Lower leg skin (tissue), 4 donors: Measurements from ENCODE around the gene HMBS. TPM values are rescaled to one million over a fixed set of nuclear protein-coding genes. Genes with fewer than 3 reads are reported as not detected.
A peak's percentile ranks its signal among the peaks of the same experiment; 100 is the strongest.
"Not testable (repeated sequence)": the region's sequence is repeated elsewhere in the genome, so short reads cannot be mapped to it uniquely, and the experiment has no call there.

ENCODE experiments used
- DNase-seq, 2 donors: peaks; one replicate each; pipeline ENCODE4 v3.0.0-alpha.2; 2019; ENCODE audit warnings: low spot score in 2 of 2
- H3K4me3 ChIP-seq: fragments of 200-600 bp; sonication (generic); 2 replicates; pipeline ENCODE4 v1.5.1; 2017; ENCODE audit warnings: mild to moderate bottlenecking, low read depth; ENCODE audit not compliant: poor library complexity, severe bottlenecking
- POLR2A ChIP-seq, 2 donors: fragments of 450-650 bp; IDR thresholded peaks; one replicate each; pipeline ENCODE4 v1.6.1; 2016 to 2017; ENCODE audit warnings: antibody characterized with exemption in 2 of 2, mild to moderate bottlenecking in 1 of 2, moderate library complexity in 1 of 2
- WGBS, 2 donors: methylation state at CpG; one replicate each; pipeline ENCODE4 v1.1.5; 2018; 5-methylcytosine and 5-hydroxymethylcytosine counted together
- intact Hi-C: fragments of 100-400 bp; cut with DNase I; formaldehyde crosslinking; loops from one replicate; pipeline ENCODE4 v1.15.0; 2023; ENCODE audit warnings: low total_unique reads
- total RNA-seq, 4 donors: library from RNA; depleted of rRNA; stranded (reverse); fragments of >200 nt; gene quantifications; one replicate each; pipeline ENCODE4 v1.1.0, GENCODE V29; 2016
- TF ChIP-seq, protein P1 (sequence below), 3 donors: fragments of 450-650 bp; IDR thresholded peaks; one replicate each; pipeline ENCODE4 v1.5.1; 2016; ENCODE audit warnings: antibody characterized with exemption in 3 of 3, mild to moderate bottlenecking in 3 of 3, moderate library complexity in 2 of 3

HMBS gene
- total RNA-seq, 4 donors from 2014 or later = 8.8 to 11.9 (median 11.1) TPM

DNA sequence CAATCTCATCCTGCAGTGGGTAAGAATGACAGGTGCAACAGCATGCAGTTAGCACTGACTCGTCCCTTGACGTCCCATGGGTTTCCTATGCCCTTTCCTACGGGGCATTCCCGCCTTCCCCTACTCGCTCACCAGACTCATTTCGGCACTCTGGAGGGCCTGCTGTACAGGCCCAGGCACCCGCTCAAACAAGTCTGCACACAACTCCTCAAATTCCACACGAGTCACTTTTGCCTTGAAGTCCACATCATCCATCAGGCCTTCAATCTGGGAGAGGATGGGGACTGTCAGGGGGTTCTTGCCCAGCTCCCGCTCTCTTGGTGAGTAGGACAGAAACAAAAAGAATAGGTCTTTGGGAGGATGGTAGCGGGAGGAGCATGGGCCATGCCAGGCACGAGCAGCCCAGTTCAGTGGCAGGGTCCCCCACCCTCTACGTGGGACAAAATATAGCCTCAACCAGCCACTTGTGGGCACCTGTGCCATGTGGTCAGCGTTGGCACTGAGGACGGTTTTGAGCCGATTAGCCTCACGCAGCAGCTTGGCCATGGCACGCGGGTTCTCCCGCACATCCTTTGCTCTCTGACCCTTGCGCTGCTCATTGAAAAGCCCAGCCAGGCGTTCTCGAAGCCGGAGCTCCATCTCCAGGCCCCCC, 32.4 kb upstream of the HMBS start:
- DNase-seq = no peak
- H3K4me3 ChIP-seq = no peak overlapping the region
- intact Hi-C loops = no loop called here
- WGBS, 2 donors = 85 to 92% methylated on average over 23 of the region's 23 CpGs
- TF ChIP-seq, protein P1, sequence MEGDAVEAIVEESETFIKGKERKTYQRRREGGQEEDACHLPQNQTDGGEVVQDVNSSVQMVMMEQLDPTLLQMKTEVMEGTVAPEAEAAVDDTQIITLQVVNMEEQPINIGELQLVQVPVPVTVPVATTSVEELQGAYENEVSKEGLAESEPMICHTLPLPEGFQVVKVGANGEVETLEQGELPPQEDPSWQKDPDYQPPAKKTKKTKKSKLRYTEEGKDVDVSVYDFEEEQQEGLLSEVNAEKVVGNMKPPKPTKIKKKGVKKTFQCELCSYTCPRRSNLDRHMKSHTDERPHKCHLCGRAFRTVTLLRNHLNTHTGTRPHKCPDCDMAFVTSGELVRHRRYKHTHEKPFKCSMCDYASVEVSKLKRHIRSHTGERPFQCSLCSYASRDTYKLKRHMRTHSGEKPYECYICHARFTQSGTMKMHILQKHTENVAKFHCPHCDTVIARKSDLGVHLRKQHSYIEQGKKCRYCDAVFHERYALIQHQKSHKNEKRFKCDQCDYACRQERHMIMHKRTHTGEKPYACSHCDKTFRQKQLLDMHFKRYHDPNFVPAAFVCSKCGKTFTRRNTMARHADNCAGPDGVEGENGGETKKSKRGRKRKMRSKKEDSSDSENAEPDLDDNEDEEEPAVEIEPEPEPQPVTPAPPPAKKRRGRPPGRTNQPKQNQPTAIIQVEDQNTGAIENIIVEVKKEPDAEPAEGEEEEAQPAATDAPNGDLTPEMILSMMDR (IDR thresholded peaks at IDR 0.05) = no peak
- no peak for TF ChIP-seq POLR2A (IDR thresholded peaks at IDR 0.05)

DNA sequence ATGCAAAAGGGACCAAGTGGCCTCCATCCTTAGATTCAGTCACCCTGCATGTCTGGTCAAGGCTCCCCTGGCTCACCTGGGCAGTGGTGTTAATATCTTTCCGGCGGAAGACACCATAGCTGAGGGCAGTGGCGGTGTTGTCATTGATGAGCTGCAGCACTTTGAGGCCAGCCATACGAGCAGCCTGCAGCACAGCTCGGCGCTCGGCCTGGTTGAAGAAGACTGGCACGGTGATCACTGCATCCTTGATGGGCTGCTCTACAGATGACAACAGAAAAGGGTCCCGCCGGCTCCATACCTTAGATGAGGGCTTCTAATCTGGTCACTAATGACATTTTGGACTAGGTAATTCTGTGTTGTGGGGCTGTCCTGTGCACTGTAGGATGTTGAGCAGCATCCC, 30.3 kb upstream of the HMBS start:
- WGBS, 2 donors = 91 to 95% methylated on average over 9 to 10 of the region's 10 CpGs
- TF ChIP-seq, protein P1 (IDR thresholded peaks at IDR 0.05) = no peak
- no peak for TF ChIP-seq POLR2A (IDR thresholded peaks at IDR 0.05)
- no peak for DNase-seq
- H3K4me3 ChIP-seq = no peak overlapping the region
- intact Hi-C loops = no loop called here

DNA sequence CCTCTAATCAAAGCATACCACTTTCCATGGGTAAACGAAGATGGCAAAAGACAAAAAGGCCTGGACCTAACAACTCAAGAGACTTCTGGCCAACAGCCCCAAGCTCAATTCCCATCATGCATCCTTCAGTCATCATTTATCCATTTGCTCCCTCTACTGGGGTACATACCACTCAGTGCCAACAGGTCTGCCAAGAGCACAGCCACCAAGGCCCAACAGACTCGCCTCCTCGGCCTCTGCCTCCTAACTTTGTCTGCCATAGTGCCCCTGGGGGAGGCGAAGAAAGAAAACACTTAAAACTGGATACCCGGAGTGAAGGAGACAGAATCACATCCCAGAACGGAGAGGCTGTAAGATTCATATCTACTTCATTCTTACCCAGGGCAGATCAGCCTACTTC, 28.8 kb upstream of the HMBS start:
- 46 to 47% methylated on average over 6 of the region's 6 CpGs for WGBS, 2 donors
- peak overlapping the region; percentile 75 for H3K4me3 ChIP-seq
- TF ChIP-seq, protein P1 (IDR thresholded peaks at IDR 0.05) = no peak
- no peak for TF ChIP-seq POLR2A (IDR thresholded peaks at IDR 0.05)
- no peak for DNase-seq
- intact Hi-C loops = no loop called here

DNA sequence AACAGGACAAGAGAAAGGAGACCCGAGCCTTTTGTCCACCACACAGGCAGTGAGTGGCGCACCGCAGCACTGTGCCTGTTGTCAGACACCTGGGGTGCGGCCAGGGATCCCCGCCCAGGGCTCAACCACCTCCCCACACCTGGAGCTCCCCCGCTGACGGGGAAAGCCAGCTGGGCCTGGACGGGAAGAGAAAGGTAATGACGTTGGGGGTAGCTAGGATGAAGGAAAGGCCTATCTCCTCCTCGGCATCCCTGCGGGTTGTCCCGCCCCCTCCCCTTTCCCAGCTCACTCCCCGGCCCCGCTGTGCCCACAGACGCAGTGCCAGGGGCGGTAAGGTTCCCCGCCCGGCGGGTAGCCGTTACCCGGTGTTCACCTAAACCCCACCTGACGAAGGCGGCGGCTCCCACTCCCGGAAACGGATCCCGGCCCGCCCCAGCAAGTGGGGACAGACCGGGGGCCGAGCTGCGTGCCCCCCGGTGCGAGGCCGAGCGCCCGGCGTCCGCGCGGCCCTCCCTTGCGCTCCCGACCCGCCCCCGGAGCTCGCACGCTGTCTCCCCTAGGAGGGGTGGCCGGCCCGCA, 28.2 kb upstream of the HMBS start:
- H3K4me3 ChIP-seq = peak overlapping the region; percentile 75
- 0 to 1% methylated on average over 23 to 35 of the region's 48 CpGs for WGBS, 2 donors
- intact Hi-C loops = no loop called here
- no peak for TF ChIP-seq POLR2A (IDR thresholded peaks at IDR 0.05)
- TF ChIP-seq, protein P1 (IDR thresholded peaks at IDR 0.05) = no peak
- DNase-seq = peak; percentile 24 to 90

DNA sequence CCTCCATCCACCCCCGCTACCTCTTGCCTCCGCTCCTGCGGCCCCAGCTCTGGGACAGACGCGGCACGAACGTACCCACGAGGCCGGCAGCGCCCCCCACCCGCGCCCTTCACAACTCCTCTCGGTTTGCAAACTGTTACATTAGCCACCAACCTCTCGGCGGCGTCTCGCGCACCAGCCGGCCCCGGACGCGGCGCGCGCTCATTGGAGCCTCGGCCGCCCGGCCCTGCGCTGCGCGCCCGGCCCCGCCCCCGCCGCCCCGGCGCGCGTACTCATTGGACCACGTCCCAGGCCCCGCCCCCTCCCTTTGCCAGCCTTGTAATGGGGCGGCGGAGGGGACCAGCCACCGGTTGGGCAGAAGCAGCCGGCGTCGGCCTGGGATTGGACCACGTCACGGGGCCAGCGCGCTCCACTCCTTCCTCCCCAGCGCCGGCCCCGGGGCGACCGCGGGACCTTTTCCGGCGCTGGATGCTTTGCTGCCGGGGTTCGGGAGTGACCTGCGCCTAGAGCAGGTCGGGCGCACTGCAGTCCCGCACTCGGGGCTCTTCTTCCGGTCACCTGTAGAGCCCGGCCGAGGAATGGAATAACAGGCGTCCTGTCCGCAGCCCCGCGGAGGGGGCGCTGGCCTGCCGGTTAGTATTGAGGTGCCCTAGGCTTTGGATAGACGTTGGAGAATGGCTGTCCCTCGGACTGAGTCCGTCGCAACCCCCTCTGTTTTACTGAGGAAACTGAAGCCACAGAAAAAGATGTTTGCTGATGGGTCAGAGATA, 27.5 kb upstream of the HMBS start, which contains the start of gene HYOU1:
Gene HYOU1 (minus strand): TSS at position 206 of the 770 bp plus-strand sequence. CDS start 1,045 bp downstream, outside the sequence.
- 0% methylated on average over 26 to 46 of the region's 79 CpGs for WGBS, 2 donors
- intact Hi-C loops = no loop called here
- TF ChIP-seq, protein P1 (IDR thresholded peaks at IDR 0.05) = peak in 1 of 3 donors; percentile 10
- TF ChIP-seq POLR2A (IDR thresholded peaks at IDR 0.05) = no peak
- DNase-seq = peak; percentile 96 to 99
- H3K4me3 ChIP-seq = peak within 1 kb of the TSS; percentile 75

DNA sequence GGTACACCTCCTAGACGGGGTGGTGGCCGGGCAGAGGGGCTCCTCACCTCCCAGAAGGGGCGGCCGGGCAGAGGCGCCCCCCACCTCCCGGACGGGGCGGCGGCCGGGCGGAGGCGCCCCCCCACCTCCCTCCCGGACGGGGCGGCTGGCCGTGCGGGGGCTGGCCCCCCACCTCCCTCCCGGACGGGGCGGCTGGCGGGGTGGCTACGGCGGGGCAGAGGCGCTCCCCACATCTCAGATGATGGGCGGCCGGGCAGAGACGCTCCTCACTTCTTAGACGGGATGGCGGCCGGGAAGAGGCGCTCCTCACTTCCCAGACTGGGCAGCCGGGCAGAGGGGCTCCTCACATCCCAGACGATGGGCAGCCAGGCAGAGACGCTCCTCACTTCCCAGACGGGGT, 25.6 kb upstream of the HMBS start:
- not testable (repeated sequence) for H3K4me3 ChIP-seq

More for the DNA sequence above, 25.6 kb upstream of the HMBS start:
- 69 to 93% methylated on average over 3 to 23 of the region's 35 CpGs for WGBS, 2 donors
- intact Hi-C loops, DNase-seq: not testable (repeated sequence)
